Hepatocyte (in vitro differentiated cells): ENCODE results near the gene FAM162A. TPM values are rescaled to one million over a fixed set of nuclear protein-coding genes. Genes with fewer than 3 reads are reported as not detected.

ENCODE experiments used
- DNase-seq: peaks from one replicate; pipeline ENCODE4 v3.0.0-alpha.2; 2016; ENCODE audit warnings: low spot score
- H2AFZ ChIP-seq: fragments of 200-600 bp; sonication (generic); 2 replicates; pipeline ENCODE4 v1.6.0; 2016; ENCODE audit warnings: antibody characterized with exemption, mild to moderate bottlenecking
- H3K27ac ChIP-seq: fragments of 200-600 bp; sonication (generic); 2 replicates; pipeline ENCODE4 v1.5.1; 2016; ENCODE audit warnings: mild to moderate bottlenecking
- H3K27me3 ChIP-seq: fragments of 200-600 bp; sonication (generic); 2 replicates; pipeline ENCODE4 v1.6.1; 2016
- H3K36me3 ChIP-seq: fragments of 200-600 bp; sonication (generic); replicated peaks from 2 replicates; pipeline ENCODE4 v1.5.1; 2016; ENCODE audit warnings: low read depth; ENCODE audit not compliant: insufficient read depth
- H3K4me1 ChIP-seq: fragments of 200-600 bp; sonication (generic); 2 replicates; pipeline ENCODE4 v1.5.1; 2016; ENCODE audit warnings: mild to moderate bottlenecking, moderate library complexity; ENCODE audit not compliant: insufficient read depth
- H3K4me2 ChIP-seq: fragments of 200-600 bp; sonication (generic); 2 replicates; pipeline ENCODE4 v1.6.0; 2016
- H3K4me3 ChIP-seq: fragments of 200-600 bp; sonication (generic); 2 replicates; pipeline ENCODE4 v1.5.1; 2016; ENCODE audit warnings: mild to moderate bottlenecking
- H3K79me2 ChIP-seq: fragments of 200-600 bp; sonication (generic); 2 replicates; pipeline ENCODE4 v1.6.0; 2017; ENCODE audit warnings: mild to moderate bottlenecking
- H3K9me2 ChIP-seq: fragments of 200-600 bp; sonication (generic); replicated peaks from 2 replicates; pipeline ENCODE4 v1.6.0; 2017; ENCODE audit warnings: mild to moderate bottlenecking; ENCODE audit not compliant: insufficient read depth
- H3K9me3 ChIP-seq: fragments of 200-600 bp; sonication (generic); 2 replicates; pipeline ENCODE4 v1.5.1; 2016; ENCODE audit warnings: low read depth, mild to moderate bottlenecking
- H4K20me1 ChIP-seq: fragments of 200-600 bp; sonication (generic); 2 replicates; pipeline ENCODE4 v1.6.0; 2016; ENCODE audit warnings: mild to moderate bottlenecking; ENCODE audit not compliant: insufficient read depth, poor library complexity, severe bottlenecking
- CTCF ChIP-seq: fragments of 200-600 bp; sonication (generic); IDR thresholded peaks from 2 replicates; pipeline ENCODE4 v1.5.1; 2016; ENCODE audit warnings: antibody characterized with exemption, mild to moderate bottlenecking; ENCODE audit not compliant: poor library complexity
- EZH2 ChIP-seq: fragments of 200-600 bp; sonication (generic); IDR thresholded peaks from 2 replicates; pipeline ENCODE4 v1.6.1; 2016; ENCODE audit warnings: antibody characterized with exemption, mild to moderate bottlenecking, borderline replicate concordance
- EZH2phosphoT487 ChIP-seq: fragments of 200-600 bp; sonication (generic); IDR thresholded peaks from one replicate; pipeline ENCODE4 v1.6.1; 2018; ENCODE audit warnings: antibody characterized with exemption, mild to moderate bottlenecking, low read depth, moderate library complexity; ENCODE audit not compliant: unreplicated experiment, severe bottlenecking
- WGBS: methylation state at CpG from one replicate; pipeline ENCODE4 v1.1.6; 2016; ENCODE audit warnings: low lambda C conversion rate; ENCODE audit errors: missing lambda C conversion rate; 5-methylcytosine and 5-hydroxymethylcytosine counted together
- polyA plus RNA-seq: library from polyadenylated mRNA; unstranded; fragments of >200 nt; fragmentation: Nextera tagmentation; extraction: Ambion mirVana; gene quantifications from 2 replicates; pipeline ENCODE4 v1.2.1, GENCODE V29; 2016
- total RNA-seq: library from RNA; depleted of rRNA; stranded (reverse); fragments of >200 nt; gene quantifications from 2 replicates; pipeline ENCODE4 v1.2.3, GENCODE V29; 2014

FAM162A gene
- total and polyA plus RNA-seq, 2 experiments from 2014 or later: 50.4 to 107 TPM

DNA sequence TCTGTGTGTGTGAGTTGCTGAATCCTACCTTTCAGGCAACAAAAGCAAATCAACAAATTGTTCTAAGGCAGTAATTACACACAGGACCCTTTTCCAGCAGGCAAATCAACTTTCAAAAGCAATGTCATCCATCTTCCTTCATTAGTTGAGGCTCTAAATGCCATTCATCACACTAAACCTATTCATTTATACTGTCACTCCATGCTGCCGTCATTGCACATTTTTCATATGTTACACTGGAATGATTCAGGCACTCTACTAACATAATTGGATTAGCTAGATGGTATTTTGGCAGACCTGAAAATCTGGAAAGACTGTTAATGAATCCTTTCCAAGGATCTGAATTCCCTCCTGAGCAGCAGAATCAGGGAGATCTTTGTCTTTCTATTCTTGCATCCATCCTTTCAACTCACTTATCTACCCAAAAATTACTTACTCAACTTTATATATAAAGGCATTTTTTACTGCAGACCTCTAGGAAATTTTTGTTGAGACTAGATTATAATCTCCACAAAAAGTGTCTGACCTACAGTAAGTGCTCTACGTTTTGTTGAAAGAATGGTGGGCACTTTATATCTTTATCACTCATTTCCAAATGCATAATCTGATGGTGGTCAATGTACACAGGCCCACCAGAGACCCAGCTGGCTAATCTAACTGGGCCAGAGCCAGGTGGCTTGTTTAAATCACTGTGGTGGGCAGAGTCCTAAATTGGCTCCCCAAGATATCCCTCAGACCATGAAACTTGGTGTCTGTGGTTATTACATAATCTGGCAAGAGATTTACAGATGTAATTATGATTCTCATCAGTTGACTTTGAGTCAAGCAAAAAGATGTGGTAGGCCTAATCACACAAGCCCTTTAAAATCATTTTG, 25.9 kb upstream of the FAM162A start:
- WGBS: 79% methylated on average over 2 of the region's 2 CpGs
- TF ChIP-seq CTCF: no peak
- no peaks in the 10 kb centered on the region for H4K20me1 ChIP-seq
- no peak overlapping the region for H3K4me3 ChIP-seq
- no peak overlapping the region for H3K27ac ChIP-seq
- no peaks in the 10 kb centered on the region for H3K9me3 ChIP-seq
- DNase-seq: no peak
- peaks cover 11% of the 10 kb centered on the region for H3K4me1 ChIP-seq
- no peaks in the 10 kb centered on the region for H3K27me3 ChIP-seq
- H3K9me2 ChIP-seq: no peaks in the 10 kb centered on the region
- no peaks in the 10 kb centered on the region for H3K36me3 ChIP-seq
- no peaks in the 10 kb centered on the region for H3K79me2 ChIP-seq
- H2AFZ ChIP-seq: no peak overlapping the region
- H3K4me2 ChIP-seq: no peak overlapping the region

GRCh38 chr3:122358703-122359032, 25.3 kb upstream of the FAM162A start:
- Histone ChIP-seq H3K4me2 (no peak overlapping the region), H2AFZ (no peak overlapping the region), H3K9me2 (no peaks in the 10 kb centered on the region), H3K27me3 (no peaks in the 10 kb centered on the region), H4K20me1 (no peaks in the 10 kb centered on the region), H3K79me2 (no peaks in the 10 kb centered on the region), H3K4me1 (peaks cover 17% of the 10 kb centered on the region), H3K36me3 (no peaks in the 10 kb centered on the region), H3K9me3 (no peaks in the 10 kb centered on the region), H3K27ac (no peak overlapping the region), H3K4me3 (no peak overlapping the region)
- no peak for DNase-seq
- TF ChIP-seq CTCF: no peak
- TF ChIP-seq EZH2phosphoT487: no peak
- no peak for TF ChIP-seq EZH2
- 93% methylated on average over 2 of the region's 2 CpGs for WGBS

GRCh38 chr3:122362026-122362425, 22.0 kb upstream of the FAM162A start:
- Histone ChIP-seq H3K27ac (peak overlapping the region; percentile 90), H3K4me1 (peaks cover 34% of the 10 kb centered on the region), H3K9me2 (no peaks in the 10 kb centered on the region), H4K20me1 (no peaks in the 10 kb centered on the region), H3K27me3 (no peaks in the 10 kb centered on the region), H3K9me3 (no peaks in the 10 kb centered on the region), H3K4me3 (no peak overlapping the region), H3K36me3 (no peaks in the 10 kb centered on the region), H3K4me2 (no peak overlapping the region), H2AFZ (no peak overlapping the region), H3K79me2 (no peaks in the 10 kb centered on the region)
- TF ChIP-seq CTCF (no peak), EZH2phosphoT487 (no peak)
- 62% methylated on average over 2 of the region's 2 CpGs for WGBS
- DNase-seq: no peak

DNA sequence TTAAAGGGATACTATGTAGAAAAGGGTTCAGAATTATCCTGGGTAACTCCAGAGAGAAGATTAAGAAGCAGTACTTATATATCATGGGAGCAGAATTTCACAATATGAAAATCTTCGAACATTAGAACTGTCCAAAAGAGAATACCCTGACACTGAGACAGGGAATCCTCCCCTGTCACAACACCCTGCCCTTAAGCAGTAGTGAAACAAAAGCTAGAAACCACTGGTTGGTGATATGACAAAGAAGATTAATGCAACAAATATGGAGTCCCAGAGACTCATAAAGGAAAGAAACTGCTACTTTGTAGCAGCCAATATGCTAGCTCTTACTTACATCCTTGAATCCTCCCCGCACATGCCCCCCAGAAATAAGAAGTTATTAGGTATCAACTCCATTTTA, 19.5 kb upstream of the FAM162A start:
- peak overlapping the region; percentile 90 for H3K27ac ChIP-seq
- WGBS: 72% methylated on average over 2 of the region's 2 CpGs
- no peak overlapping the region for H3K4me2 ChIP-seq
- H3K79me2 ChIP-seq: no peaks in the 10 kb centered on the region
- no peaks in the 10 kb centered on the region for H3K9me2 ChIP-seq
- TF ChIP-seq EZH2phosphoT487 (no peak), EZH2 (no peak), CTCF (no peak)
- peaks cover 34% of the 10 kb centered on the region for H3K4me1 ChIP-seq
- no peaks in the 10 kb centered on the region for H4K20me1 ChIP-seq
- H3K27me3 ChIP-seq: no peaks in the 10 kb centered on the region
- H3K4me3 ChIP-seq: no peak overlapping the region
- H3K9me3 ChIP-seq: no peaks in the 10 kb centered on the region
- DNase-seq: no peak
- no peaks in the 10 kb centered on the region for H3K36me3 ChIP-seq
- no peak overlapping the region for H2AFZ ChIP-seq
